ENCODE data around the gene PCSK9.

- TF ChIP-seq EP300 (IDR thresholded peaks at IDR 0.05; ENCODE audit: borderline replicate concordance) (no peak), TEAD4 (IDR thresholded peaks at IDR 0.05) (no peak)
Measured at GRCh38 chr1:55052221-55053142, 13.1 kb downstream of the PCSK9 start.
